Adrenal gland (tissue), 5 donors: Measurements from ENCODE around the gene OR51I2.

ENCODE experiments used
- CTCF ChIP-seq, 6 experiments: fragments of 450-650 bp in 4 of 6; fragments of 200-600 bp in 2 of 6; sonication (generic) in 1 of 6; IDR thresholded peaks; 1 replicate in 5 of 6; 2 replicates in 1 of 6; pipeline versions ENCODE4 v1.5.1 to v1.8.0; 2016 to 2021; ENCODE audit warnings: antibody characterized with exemption in 6 of 6, mild to moderate bottlenecking in 2 of 6, moderate library complexity in 1 of 6
- POLR2A ChIP-seq, 2 donors: fragments of 450-650 bp; IDR thresholded peaks; one replicate each; pipeline ENCODE4 v1.6.1; 2017; ENCODE audit warnings: antibody characterized with exemption in 2 of 2, mild to moderate bottlenecking in 2 of 2, moderate library complexity in 1 of 2
- donor health status: DM: no; HTN: no; CAD: no.

- TF ChIP-seq CTCF (IDR thresholded peaks at IDR 0.05) (no peak), POLR2A (IDR thresholded peaks at IDR 0.05) (no peak)
These were observed at the start of gene OR51I2 for GRCh38 chr11:5449023-5449422.
